T-helper 2 cell treated with Interferon-gamma antibody and Interleukin-4, amounts not matched to agents 100 ng/mL and 5 ng/mL, for 36 hours (primary cell): ENCODE data around the gene NOCT. TPM values are rescaled to one million over a fixed set of nuclear protein-coding genes. Genes with fewer than 3 reads are reported as not detected.
"Not testable (repeated sequence)": the region's sequence is repeated elsewhere in the genome, so short reads cannot be mapped to it uniquely, and the experiment has no call there.

Source experiments
- intact Hi-C: fragments of 100-400 bp; cut with micrococcal nuclease; formaldehyde crosslinking; loops from one replicate; pipeline ENCODE4 v1.15.1; 2023
- total RNA-seq: library from RNA; stranded (reverse); gene quantifications from 2 replicates; pipeline ENCODE4 v1.2.3, GENCODE V29; 2022

The NOCT gene
- total RNA-seq, result 9.2 and 10.2 TPM in 2 replicates

DNA sequence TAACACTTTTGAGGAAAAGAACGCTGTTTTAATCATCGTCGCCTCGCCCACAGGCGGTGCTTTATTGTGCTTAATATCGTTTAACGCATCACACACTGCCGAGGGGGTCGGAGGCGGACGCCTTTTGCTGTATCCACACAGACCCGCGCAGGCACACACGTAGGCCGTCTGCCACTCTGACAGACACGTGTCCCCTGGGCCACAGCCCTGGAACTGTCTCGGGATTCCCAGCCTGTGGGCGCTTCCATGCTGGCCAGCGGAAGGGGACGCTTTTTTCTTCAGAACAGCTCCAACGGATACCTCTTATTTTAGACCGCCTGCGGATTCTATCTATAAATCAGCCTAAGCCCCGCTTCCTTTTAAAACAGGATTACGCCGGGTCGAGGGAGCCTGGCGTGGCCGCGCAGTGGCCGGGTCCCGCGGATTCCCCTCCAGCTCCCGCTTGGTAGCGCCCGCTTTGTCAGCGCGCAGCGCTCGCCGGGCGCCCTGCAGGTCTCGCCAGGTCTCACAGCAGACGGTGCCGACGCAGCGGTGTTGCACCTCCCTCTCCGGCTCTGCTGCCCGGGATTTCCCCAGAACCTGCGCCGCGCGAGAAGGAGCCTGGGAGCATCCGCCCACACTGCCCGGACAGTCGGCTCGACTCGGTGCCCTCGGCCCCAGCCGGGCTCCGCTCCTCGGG lies at the start of gene NOCT:
TSS of gene NOCT (plus strand) at position 513 of the 679 bp plus-strand sequence. CDS start 201 bp downstream, outside the sequence.
- intact Hi-C loops, result loop anchor here (1.0 to 10.0 kb wide), 7 partner anchors 15 to 642 kb away; partner anchors contain the start of genes ELF2, NAA15 and SETD7

DNA sequence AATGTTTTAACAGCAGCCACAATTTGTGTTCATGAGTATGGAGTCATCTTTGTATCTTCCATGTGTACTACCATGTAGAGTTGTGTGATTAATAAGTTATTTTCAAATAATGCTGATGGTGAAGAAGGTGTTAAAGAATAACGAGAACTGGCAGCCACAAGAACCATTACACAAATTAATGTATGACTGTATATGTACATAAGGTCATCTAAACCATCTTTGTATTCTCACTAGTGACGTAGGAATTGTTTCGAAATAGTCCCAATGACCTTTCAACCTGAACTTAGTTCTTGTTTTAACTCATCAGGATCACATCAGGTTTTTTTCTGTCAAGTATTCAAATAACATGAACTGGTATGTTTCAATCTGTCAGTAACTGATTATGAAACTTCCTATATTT lies 48.3 kb upstream of the NOCT start:
- intact Hi-C loops, result no loop called here

- intact Hi-C loops, result no loop called here
These were observed 42.4 kb upstream of the NOCT start for GRCh38 chr4:138972956-138973801.

DNA sequence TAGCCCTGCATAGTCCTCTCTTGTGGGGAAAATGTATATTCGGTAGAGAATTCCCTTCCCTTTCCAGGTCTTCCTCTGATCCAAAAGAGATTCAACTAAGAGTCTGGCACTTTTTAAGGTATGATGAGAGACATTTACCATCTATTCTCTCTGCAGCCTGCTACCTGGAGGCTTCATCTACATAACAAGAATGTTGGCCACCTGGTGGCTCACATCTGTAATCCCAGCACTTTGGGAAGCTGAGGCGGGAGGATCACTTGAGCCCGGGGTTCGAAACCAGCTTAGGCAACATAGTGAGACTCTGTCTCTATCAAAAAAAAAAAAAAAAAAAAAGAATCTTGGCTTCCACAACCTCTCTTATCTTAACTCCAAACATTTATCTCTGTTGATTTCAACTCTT lies 40.4 kb upstream of the NOCT start:
- intact Hi-C loops, result no loop called here

GRCh38 chr4:138976526-138976925 lies 39.1 kb upstream of the NOCT start:
- intact Hi-C loops, result no loop called here

DNA sequence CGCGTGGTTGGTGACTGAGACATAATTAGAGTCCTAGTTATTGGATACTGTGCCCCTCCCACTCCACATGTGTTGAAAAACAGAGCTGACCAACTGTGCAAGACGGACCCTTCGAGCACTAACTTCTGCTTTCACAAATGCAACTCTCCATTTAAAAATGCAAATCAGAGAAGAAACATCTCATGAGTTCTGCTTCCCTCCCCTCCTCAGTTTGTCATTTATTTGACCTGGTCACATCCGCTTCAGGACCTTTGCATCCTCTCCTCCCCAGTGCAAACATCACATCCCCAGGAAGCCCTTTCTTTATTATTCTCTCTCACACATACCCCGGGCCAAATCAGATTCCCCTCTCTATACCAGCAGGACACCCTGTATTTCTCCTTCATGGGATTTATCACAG lies 38.1 kb upstream of the NOCT start:
- intact Hi-C loops, result no loop called here

GRCh38 chr4:138978028-138978585 lies 37.5 kb upstream of the NOCT start:
- intact Hi-C loops, result no loop called here

- intact Hi-C loops, result no loop called here
These were observed 37.0 kb upstream of the NOCT start for GRCh38 chr4:138978600-138978999.

- intact Hi-C loops, result no loop called here
These were observed 35.8 kb upstream of the NOCT start for GRCh38 chr4:138979742-138980141.

- intact Hi-C loops, result no loop called here
These were observed 33.6 kb upstream of the NOCT start for GRCh38 chr4:138981930-138982390.

DNA sequence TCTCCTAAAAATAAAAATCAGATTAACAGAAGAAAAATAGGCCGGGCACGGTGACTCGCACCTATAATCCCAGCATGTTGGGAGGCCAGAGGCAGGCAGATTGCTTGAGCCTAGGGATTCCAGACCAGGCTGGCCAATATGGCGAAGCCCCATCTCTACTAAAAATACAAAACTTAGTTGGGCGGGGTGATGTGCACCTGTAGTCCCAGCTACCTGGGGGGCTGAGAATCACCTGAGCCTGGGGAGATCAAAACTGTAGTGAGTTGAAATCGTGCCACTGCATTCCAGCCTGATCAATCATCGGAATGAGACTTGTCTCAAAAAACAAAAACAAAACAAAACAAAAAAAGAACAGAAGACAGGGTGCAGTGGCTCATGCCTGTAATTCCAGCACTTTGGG lies 32.8 kb upstream of the NOCT start:
- intact Hi-C loops, result no loop called here

- intact Hi-C loops, result no loop called here
These were observed 31.9 kb upstream of the NOCT start for GRCh38 chr4:138983690-138984089.

- intact Hi-C loops, result no loop called here
These were observed 30.9 kb upstream of the NOCT start for GRCh38 chr4:138984647-138985046.

- intact Hi-C loops, result no loop called here
These were observed 22.9 kb upstream of the NOCT start for GRCh38 chr4:138992676-138993075.

GRCh38 chr4:138996090-138996489 lies 19.5 kb upstream of the NOCT start:
- intact Hi-C loops, result no loop called here

DNA sequence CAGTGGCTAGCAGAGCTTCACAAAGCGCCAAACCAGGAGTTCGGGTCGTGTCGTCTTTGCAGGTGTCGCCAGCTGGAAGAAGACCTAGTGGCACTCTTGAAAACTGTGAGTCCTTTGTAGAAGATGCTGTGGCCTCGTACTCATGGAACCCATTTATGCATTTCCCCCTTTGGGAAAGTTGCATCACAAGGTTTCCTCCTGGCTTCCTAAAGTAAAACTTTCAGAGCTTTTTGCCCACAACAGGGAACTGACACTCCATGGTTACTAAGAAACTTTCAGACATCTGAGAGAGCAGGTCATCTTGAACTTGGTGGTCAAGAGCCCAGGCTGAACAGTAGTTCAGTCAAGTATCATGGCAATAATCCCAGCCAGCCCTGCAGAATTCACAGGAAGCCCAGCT lies 15.9 kb upstream of the NOCT start:
- intact Hi-C loops, result no loop called here

DNA sequence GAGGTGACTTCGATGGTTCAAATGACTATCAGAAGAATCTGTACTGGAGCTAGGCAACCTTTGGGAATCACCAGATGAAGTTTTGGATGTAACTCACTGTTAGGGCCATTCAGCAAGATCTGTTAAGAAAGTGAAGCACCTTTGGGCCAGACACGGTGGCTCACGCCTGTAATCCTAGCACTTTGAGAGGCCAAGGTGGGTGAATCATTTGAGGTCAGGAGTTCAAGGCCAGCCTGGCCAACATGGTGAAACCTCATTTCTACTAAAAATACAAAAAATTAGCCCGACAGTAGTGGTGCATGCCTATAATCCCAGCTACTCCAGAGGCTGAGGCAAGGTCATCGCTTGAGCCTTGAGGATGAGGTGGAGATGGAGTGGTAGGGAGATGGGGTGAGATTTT lies 15.4 kb upstream of the NOCT start:
- intact Hi-C loops, result not testable (repeated sequence)

- intact Hi-C loops, result not testable (repeated sequence)
These were observed 14.2 kb upstream of the NOCT start for GRCh38 chr4:139001430-139001829.

DNA sequence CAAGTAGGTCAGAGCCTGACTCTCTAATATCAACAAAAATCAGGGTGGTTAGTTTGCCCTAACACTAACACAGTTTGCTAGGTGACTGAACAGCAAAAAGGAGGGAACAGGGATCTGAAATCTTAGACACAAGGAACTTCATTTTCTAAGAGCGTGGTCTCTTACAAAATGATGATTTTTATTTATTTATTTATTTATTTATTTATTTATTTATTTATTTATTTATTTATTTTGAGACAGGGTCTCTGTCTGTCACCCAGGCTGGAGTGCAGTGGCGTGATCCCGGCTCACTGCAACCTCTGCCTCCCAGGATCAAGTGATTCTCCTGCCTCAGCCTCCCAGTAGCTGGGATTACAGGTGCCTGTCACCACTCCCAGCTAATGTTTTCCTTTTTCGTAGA lies 11.9 kb upstream of the NOCT start:
- intact Hi-C loops, result not testable (repeated sequence)

- intact Hi-C loops, result no loop called here
These were observed 9.8 kb upstream of the NOCT start for GRCh38 chr4:139005774-139006173.

DNA sequence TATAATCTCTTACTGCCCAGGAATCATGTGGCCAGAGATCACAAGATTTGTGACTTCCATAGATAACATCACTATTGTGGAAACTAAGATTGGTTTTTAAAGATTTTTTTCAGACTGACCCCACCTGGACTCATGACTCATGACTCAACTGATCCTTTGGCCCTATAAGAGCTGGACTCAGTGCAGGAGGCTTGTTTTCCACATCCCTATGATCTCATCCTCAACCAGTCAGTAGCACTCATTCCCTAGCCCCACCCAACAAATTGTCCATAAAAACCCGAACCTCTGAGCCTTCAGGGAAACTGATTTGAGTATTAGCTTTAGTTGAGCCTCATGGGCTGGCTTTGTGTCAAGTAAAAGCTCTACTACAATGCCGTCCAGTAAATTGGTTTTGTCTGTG lies 7.9 kb upstream of the NOCT start:
- intact Hi-C loops, result no loop called here

DNA sequence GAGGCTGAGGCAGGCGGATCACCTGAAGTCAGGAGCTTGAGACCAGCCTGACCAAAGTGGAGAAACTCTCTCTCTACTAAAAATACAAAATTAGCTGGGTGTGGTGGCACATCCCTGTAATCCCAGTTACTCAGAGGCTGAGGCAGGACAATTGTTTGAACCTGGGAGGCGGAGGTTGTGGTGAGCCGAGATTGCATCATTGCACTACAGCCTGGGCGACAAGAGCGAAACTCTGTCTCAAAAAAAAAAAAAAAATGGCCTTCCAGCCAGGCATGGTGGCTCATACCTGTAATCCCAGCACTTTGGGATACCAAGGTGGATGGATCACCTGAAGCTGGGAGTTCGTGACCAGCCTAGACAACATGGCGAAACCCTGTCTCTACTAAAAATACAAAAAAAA lies 7.3 kb upstream of the NOCT start:
- intact Hi-C loops, result not testable (repeated sequence)
